Measurements from ENCODE around the gene COX8A.
"Not testable (repeated sequence)": the region's sequence is repeated elsewhere in the genome, so short reads cannot be mapped to it uniquely, and the experiment has no call there.

The COX8A gene, protein sequence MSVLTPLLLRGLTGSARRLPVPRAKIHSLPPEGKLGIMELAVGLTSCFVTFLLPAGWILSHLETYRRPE

DNA sequence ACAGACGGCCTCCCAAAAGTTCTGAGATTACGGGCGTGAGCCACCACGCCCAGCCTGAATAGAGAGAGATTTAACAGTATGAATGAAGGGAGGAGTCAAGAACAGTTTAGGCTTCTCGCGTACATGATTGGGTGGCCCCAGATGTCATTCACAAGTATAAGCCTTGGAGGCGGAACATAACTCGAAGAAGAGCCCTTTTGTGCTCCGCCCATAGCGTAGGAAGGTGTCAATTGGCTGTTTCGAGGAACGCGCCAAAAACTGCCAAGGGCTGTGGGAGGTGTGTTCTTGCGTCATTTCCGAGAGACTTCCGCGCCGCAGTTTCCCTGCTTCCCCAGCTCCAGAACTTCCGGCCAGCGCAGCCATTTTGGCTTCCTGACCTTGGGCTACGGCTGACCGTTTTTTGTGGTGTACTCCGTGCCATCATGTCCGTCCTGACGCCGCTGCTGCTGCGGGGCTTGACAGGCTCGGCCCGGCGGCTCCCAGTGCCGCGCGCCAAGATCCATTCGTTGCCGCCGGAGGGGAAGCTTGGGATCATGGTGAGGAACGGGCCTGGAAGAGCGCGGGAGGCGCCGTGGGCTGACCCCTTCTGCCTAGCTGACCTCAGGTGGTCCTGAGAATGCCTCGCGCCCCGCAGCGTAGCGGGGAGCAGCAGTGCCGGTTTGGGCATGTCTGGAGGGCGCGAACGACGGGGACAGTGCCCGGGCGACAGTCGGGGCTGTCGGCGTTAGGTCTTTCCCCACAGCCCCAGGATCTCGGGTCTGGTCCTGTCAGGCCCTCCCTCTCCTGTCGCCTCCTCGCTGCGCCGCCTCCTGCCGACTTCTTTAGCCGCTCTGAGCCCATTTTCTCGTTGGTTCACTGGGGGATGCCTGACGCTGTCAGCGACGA, at the start of gene COX8A:
COX8A (plus strand) TSS at position 362 of the 885 bp plus-strand sequence; CDS start at position 423, 61 bp downstream.
- peak; percentile 100 for DNase-seq (ENCODE audit: low read depth, low spot score)

DNA sequence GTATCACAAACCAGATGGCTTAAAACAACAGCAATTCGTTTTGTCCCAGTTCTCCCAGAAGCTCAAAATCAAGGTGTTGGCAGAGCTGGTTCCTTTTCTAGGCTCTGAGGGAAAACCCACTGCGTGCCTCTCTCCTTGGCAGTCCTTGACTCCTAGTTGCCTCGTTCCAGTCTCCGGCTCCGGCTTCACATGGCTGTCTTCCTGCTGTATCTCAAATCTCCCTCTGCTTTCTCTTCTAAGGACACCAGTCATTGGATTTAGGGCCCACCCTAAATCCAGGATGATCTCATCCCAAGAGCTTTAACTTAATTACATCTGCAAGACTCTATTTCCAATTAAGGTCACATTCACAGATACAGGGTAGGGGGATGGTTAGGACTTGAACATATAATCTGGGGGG, 44.8 kb upstream of the COX8A start:
- DNase-seq (ENCODE audit: low read depth, low spot score): no peak

DNA sequence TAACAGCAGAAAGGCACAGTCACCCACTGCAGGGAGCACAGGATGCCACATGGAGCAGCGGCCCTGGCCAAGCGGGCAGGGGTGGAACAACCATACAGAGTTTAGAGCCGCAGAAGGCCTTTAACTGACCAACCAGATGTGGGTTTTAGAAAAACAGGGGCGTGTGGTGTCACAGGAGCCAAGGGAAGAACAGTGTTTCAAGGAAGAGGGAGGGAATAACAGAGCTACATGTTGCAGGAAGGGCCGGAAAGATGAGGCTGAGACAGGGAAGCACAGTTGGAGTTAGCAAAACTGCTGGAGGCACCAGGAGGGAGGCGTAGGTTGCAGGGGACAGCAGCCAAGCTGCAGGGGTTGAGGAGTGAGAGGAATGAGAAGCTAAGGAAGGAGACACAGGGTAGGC, 43.4 kb upstream of the COX8A start:
- peak; percentile 66 for DNase-seq (ENCODE audit: low read depth, low spot score)

DNA sequence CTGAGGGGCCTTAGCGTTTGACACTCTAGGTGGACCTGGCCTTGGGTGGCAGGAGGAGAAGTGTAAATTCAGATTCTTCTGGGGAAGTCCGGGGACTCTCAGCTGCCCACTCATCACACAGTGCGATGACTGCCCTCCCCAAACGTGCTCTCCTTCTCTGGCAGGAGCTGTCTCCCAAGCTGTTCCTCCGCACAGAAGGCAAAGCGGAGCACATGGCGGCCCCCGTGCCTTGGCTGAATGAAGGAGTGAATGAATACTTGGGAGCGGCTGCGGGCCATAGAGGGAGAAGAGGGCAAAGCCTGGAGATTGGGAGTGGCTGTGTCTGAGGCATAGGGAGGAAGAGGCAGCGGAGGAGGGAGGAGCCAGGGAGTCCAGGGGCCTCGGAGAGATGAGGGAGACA, 42.5 kb upstream of the COX8A start:
- DNase-seq (ENCODE audit: low read depth, low spot score): no peak

DNA sequence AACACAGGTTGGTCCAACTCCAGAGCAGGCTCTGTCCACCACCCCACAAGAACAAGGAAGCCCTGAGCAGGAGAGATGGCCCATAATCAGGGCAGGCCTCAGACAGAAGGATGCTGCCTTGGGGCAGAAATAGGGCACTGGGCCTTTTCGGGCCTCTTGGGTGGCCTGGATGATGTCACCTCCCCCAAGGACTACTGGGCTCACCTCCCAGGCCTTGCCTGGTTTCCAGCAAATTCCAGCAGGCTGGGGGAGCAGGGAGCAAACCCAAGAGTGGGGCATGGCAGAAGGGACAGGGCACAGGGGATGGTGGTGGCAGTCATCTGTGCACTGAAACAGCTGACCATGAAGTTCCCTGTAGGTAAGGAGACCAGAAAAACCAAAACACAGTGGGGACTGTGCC, 41.0 kb upstream of the COX8A start:
- DNase-seq (ENCODE audit: low read depth, low spot score): peak; percentile 40

DNA sequence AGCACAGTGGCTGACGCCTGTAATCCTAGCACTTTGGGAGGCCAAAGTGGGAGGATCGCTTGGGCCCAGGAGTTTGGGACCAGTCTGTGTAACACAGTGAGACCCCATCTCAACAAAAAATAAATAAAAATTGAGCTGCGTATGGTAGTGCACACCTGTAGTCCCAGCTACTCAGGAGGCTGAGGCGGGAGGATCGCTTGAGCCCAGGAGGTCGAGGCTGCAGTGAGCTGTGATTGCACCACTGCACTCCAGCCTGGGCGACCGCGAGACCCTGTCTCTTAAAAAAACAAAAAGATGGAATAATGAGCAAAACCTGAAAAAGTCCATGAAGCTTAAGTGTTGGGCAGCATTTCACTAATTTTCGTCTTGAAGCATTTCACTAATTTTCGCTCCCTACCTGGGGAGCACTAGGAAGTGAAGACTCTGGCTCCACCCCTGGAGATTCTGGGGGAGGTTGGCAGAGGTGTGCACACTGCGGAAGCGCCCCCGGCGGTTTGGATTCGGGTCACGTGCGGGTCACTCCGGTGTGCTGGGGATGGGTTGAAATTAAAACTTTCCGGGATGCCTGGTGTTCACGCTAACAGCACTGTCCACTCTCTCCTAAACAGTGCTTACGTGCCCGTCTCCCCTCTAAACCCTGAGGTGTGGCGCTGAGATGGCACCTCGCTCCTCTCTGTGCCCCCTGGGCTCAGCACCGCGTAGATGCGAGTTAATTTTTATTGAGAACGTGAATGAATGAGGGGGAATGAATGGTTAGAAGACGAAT, 36.5 kb upstream of the COX8A start:
- DNase-seq (ENCODE audit: low read depth, low spot score): peak; percentile 75

DNA sequence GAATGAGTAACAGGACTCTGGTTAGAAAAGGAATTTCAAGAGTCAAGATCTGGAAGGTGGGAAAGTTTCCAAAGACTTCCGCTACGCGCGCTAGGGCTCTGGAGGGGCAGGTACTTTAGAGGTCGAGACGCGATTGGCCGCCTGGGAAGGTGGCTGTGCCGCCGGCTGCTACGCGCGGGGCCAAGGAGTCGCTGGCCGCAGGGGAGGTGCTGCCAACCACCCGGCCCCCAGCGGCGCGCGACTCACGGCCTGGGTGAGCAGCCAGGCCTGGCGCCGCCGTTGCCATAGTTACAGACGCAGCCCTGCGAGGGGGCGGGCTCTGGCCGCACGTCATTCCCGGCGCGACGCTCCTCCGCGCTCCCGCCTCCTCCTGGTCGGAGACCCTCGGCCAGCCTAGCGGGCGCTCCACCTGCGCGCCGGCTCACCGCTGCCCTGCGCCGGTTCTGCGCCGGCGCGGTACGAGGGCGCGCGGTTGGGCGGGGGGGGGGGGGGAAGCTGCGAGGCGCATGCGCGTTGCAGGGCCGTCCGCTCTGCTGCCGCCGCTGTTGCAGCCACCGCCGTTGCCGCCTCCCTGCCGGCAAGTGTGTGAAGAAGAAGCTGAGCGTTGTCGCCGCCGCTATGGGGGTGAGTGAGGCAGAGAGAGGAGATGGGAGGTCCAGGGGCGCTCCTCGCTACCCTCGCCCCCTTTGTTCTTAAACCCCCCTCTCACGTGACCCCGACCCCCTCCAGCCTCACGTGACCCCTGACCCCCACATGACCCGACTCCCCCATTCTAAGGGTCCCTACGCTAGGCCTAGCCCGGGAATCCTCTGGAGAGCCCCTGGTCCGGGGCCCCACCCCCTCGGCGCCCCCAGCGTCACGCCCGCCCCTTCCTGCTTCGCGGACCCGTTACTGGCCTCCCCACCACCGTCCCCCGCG, 35.7 kb upstream of the COX8A start, which contains the start of gene NAA40:
NAA40 (plus strand) TSS at position 524 of the 918 bp plus-strand sequence; CDS start at position 619, 95 bp downstream.
- peak; percentile 100 for DNase-seq (ENCODE audit: low read depth, low spot score)

DNA sequence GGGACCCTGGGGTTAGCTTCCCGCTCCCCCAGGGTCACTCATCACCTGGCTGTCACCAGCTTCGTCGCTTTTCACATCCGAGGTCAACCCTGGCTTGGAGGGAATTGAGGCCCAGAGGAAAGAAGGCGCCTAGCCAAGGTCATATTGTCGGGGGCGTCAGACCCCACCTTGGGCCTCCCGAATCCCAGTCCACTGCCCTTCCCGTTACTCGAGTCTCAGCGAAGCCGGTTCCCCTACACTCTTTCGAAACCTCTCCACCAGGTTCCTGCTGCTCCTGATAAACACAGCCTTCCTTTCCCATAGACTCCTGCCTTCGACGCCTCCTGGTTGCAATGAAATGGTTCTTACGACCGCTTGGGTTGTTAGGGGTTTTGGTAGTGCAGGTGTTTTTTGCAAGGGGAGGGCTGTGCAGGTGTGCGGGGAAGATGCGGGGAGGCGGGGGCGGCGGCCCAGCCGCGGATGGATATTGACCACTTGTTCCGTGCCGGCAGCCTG, 35.0 kb upstream of the COX8A start:
- DNase-seq (ENCODE audit: low read depth, low spot score): peak; percentile 40

DNA sequence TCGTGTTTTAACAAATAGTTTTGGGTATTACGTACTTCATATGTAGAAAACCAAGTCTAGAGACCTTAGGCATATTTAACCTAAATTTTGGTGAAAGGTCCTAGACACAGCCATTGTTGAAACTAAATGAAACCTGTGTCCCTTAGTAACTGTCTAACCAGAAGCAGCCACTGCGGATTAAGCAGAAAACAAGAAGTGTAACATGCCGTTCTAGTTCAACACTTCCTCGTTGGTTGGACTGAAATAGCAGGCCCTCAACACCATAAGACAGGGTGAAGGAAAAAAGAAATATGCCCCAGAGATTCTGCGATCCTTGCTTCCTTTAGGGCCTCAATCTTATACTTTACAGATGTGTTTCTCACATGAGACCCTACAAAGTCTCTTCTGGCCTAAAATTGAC, 33.6 kb upstream of the COX8A start:
- no peak for DNase-seq (ENCODE audit: low read depth, low spot score)

DNA sequence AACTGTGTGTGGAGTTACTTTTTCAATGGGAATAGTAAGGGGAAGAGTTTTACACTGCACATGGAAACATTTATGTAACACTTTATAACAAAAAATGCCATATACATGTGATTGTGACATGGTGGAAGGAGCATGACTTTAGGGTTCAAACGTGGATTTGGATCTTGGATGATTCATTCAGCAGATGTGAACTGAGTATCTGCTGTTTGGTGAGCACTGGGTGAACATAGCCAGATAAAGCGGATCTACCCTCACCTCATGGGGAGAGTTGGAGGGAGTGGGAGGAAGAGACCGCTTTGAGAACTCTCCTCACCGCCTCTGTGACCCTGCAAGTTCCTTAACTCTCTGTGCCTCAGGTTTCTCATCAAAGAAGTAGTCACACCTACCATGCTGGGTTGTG, 32.5 kb upstream of the COX8A start:
- DNase-seq (ENCODE audit: low read depth, low spot score): no peak

DNA sequence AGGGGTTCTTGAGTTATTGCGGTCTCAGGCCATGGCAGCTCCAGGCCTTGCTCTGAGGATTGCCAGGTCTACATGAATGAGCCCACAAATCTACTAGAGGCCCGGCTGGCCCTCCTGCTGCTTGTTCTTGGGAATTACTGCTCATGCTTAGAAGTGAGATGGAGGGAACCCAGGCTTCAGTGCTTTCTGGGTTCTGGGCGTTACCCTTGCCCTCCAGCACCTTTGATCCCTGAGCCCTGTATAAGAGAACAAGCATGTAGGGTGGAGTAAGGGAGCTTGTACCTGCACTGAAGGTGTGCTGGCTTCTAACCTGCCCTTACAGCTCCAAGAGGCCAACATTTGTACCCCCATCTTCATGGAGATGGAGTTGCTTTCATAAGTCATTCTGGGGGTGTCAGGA, 31.6 kb upstream of the COX8A start:
- DNase-seq (ENCODE audit: low read depth, low spot score): no peak

DNA sequence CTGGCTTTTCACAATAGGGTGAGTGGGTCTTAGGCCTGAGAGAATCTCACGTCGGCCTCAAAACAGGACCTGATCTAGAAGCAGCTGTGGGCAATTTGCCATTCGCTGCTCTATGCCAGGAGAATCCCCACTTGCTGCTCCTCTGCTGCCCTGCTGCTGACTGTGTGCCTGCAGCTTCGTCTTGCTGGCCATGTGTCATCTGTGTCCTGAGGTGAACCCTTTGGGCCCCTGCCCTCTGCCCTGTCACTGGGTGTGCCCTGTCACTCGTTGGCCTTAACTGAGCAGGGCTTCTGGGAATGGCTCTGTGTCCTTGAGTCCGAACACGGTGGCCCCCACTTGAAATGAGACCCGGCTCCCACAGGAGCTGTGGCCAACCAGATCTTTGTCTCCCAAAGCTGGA, 29.4 kb upstream of the COX8A start:
- DNase-seq (ENCODE audit: low read depth, low spot score): no peak

DNA sequence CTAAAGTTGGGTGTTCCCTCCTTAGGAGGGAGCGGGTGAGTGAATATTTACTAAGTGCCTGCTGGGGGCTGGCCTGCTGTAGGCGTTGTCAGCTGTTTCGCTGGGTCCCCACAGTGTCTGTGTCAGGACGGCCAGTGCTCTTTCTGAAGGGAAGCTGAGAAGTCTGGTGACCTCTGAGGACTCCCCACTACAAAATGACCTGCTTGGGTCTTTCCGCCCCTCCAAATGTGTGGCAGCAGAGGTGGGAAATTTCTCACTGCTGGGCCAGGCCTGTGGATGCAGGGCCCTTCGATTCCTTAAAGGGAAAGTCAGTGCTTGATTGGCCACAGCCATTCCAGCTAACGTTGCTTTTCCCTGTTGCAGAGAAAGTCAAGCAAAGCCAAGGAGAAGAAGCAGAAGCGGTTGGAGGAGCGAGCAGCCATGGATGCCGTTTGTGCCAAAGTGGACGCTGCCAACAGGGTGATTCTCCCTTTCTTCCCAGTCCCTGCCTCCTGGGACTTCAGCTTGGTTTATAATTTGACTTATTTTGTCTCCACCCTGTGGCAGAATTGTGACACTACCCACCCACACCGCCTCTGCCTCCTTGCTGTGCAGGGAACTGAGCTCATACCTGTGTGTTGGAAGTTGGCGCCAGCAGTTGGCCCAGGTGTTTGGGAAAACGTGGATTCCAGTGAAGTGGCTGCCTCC, 28.8 kb upstream of the COX8A start:
- peak; percentile 80 for DNase-seq (ENCODE audit: low read depth, low spot score)

DNA sequence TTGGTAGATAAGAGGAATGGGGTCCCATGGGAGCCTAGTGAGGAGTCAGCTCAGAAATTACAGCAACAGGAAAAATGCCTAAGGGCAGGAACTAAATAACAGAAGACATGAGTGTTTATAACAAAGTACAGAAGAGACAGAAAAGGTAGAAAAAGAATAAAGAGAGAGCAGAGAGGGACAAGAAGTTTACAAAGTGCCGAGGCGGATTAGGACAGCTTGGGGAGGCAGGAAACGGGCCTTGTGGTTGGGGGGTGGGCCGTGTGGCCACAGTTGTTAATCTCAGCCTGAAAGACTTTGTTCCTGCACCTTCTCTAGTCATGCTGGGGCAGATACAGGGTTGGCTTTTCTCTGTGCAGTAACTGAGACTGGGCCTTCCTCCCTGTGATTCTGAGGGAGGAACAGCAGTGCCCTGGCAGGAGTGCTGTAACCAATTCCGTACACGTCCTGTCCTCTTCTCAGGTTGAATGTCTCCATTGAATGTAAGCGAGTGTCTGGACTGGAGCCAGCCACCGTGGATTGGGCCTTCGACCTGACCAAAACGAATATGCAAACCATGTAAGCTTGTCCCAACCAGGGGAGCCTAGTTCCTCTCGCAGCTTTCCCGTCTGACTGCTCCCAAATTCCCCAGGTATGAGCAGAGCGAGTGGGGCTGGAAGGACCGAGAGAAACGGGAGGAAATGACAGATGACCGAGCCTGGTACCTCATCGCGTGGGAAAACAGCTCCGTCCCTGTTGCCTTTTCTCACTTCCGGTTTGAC, 22.5 kb upstream of the COX8A start:
- no peak for DNase-seq (ENCODE audit: low read depth, low spot score)

DNA sequence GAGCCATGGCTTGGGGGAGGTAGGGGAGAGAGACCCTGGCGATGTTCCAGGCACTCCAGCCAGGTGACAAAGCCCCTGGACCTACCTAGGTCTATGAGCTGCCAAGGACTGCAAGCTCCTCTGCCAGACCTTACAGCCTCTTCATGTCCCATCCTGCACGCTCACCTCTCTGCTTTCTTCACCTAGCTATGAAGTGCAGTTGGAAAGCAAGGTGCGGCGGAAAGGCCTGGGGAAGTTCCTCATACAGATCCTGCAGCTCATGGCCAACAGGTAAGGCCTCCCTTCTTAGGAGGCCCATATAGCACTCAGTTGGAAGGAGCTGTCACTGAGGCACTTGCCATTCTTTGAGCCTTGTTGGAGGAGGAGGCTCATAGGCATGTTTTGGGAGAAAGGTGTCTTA, 21.9 kb upstream of the COX8A start:
- DNase-seq (ENCODE audit: low read depth, low spot score): no peak

DNA sequence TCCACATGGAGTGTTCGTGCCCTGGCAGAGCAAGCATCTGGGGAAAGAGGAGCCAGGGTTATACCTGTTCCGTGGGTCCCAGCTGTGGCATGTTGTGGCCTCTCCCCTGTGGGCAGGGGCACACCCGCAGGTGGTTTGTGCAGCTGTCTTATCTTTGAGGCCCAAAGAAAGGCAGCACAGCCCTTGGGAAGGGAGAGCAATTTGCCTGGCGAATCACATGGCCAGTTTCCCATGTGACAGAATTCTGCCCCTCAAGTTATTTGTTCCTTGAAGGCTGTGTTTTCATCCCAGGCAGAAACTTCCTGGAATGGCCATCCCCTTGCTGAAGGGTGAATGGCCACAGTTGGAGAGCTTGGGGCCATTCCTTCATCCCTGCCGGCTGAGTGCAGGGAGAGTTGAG, 16.4 kb upstream of the COX8A start:
- no peak for DNase-seq (ENCODE audit: low read depth, low spot score)

DNA sequence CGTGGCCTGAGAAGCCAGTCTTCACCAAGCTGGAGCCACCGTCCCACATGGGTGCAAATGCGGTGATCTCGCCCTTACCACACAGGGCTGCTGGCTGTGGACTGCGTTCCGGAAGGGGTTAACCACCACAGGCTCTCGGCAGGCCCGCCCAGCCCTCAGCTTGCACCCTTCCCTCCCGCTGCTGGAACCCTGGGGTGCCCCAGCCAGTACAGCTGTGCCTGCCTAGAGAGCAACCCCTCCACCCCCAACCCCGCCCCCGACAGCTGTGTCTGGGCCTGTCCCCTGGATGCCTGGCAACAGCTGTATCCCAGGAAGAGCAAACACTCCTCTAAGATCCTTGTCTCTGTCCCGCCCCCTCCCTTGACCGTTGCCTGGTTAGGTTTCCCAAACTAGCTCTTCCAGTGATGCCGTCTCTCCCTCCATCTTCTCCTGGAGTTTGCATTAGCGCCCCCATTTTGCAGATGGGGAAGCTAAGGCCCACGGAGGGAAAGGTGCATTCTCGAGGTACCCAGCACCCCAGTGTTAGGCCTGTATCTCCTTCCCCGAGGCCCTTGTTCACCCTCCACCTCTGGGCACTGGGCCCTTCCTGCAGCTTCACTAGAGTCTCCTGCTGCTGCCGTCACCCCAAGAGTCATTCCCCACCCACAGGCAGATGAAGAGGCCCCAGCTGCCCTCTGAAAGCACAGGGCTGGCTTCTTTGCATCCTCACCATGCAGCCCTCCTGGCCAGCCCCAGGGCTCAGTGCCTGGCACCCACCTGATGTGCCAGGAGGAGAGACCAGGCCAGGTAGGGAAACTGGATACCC, 12.6 kb upstream of the COX8A start:
- no peak for DNase-seq (ENCODE audit: low read depth, low spot score)

DNA sequence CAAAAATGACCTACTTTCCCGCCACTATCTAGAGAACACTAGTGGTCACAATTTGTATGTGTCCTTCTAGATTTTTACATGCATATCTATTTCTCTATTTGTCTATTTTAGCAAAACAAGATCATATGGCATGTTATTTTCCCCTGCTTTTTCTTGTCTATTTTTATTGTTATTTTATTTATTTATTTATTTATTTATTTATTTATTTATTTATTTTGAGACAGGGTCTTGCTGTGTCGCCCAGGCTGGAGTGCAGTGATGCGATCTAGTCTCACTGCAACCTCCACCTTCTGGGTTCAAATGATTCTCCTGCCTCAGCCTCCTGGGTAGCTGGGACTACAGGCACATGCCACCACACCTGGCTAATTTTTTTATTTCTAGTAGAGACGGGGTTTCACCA, 10.5 kb upstream of the COX8A start:
- DNase-seq (ENCODE audit: low read depth, low spot score): not testable (repeated sequence)

DNA sequence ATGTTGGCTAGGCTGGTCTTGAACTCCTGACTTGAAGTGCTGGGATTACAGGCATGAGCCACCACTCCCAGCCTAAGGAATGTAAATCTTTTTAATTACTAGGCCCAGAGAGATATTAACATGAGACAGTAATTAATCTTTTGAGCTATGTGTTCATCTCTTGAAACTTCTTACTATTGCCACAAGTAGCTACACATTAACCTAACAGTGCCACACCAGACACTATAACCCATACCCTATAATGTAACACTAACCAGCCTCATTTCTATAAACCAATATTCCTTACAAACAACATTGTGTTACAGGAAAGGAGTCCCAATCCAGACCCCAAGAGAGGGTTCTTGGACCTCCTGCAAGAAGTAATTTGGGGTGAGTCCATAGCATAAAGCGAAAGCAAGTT, 8.0 kb upstream of the COX8A start:
- no peak for DNase-seq (ENCODE audit: low read depth, low spot score)
